Measurements from ENCODE around the gene CMSS1.

CMSS1 gene

DNA sequence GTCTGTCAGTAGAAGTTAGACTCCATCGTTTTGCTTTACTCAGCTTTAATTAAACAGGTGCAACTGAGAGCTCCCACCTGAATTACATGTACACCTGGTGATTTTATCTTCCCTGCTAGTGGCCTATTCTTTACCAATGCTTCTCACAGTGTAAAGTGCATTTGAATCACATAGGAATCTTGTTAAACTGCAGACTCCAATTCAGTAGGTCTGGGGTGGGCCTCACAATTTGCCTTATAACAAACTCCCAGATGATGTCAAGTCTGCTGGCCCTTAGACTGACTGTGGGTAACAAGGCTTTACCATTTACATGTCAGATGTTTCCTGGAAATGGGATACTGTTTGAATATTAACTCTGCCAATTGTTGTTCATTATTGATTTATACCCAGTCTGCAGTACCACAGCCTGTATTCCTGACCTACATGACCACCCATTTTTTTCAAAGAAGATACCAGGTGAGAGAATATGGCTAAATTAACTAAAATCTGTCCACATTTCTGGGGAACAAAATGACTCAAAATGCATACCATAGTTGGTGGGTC, 37.2 kb downstream of the CMSS1 start:
- DNase-seq (ENCODE audit: low spot score): no peak

- no peak for DNase-seq (ENCODE audit: low spot score)
Measured at GRCh38 chr3:99855900-99856299, 38.2 kb downstream of the CMSS1 start.

DNA sequence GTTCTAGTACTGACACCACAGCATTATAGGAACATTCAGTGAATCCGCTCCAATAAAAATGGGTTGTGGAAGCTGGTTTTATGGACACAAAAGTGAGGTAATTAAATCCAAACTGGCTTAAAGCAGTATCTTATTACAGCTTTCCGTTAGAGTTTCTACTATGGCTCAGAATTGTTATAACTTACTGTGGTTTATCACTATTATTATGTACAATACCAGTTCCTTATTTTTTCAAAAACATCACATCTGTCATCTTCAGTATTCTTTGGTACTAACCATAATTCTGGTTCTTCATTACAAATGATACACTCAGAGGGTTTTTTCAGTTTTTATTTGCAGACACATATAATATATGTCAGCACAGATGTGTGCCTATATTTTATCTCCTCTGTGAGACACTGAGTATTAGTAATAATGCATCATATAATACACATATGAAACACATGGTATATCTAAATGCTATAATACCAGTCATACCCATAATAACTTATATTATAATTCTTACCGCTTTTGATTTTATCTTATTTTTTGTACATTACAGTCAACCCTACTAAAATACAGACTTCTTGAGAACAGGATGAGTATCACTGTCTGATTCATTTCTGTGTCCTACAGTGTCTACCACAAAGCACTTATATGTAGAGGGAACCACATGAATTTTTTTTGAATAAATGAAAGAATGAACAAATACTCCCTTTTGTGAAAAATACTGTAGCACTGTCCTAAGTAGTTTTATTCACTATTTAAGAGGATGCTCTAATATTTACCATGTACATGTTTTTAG, 39.0 kb downstream of the CMSS1 start:
- no peak for DNase-seq (ENCODE audit: low spot score)

- no peak for DNase-seq (ENCODE audit: low spot score)
Measured at GRCh38 chr3:99857278-99857677, 39.6 kb downstream of the CMSS1 start.

- DNase-seq (ENCODE audit: low spot score): no peak
Measured at GRCh38 chr3:99858469-99858868, 40.8 kb downstream of the CMSS1 start.

- no peak for DNase-seq (ENCODE audit: low spot score)
Measured at GRCh38 chr3:99859825-99860224, 42.2 kb downstream of the CMSS1 start.

DNA sequence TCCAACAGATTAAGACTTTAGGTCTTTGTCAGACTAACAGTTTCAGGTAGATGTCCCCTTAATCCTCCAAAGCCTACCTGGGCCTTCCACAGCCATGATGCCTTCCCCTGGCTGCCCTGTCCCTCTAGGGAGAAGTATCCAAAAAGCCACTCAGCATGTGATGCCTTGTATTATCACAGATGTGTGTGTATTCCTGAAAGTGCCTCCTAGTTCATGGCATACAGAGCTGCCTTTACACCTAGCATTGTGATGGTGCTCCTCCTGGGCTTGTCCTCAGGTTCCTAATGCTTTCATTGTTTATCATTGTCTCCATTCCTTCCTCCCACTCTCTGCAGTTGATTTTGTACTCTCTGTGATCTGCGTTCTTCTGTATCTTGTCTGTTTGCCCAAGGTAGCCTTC, 43.6 kb downstream of the CMSS1 start:
- no peak for DNase-seq (ENCODE audit: low spot score)

- peak; percentile 5 for DNase-seq (ENCODE audit: low spot score)
Measured at GRCh38 chr3:99862208-99862607, 44.5 kb downstream of the CMSS1 start.

GRCh38 chr3:99863002-99863401, 45.3 kb downstream of the CMSS1 start:
- DNase-seq (ENCODE audit: low spot score): no peak

- DNase-seq (ENCODE audit: low spot score): no peak
Measured at GRCh38 chr3:99863588-99863987, 45.9 kb downstream of the CMSS1 start.

GRCh38 chr3:99864289-99864688, 46.6 kb downstream of the CMSS1 start:
- no peak for DNase-seq (ENCODE audit: low spot score)

DNA sequence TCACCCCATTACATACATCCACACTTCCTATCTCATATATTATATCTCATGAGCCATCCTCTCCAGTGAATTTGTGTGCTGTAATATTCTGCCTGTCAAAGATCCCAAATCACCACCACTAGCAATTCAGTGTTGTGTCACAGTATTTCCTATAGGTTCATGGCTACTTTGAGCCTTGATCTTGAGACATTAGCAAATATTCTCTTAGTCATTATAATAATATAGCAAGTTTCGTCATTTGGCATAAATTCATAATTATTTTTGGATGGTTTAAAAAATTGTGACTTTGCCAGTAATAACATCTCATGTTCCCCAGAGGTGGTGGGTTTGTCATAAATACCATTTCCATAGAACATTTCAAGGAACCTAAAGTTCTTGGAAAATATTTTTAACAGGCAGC, 47.7 kb downstream of the CMSS1 start:
- no peak for DNase-seq (ENCODE audit: low spot score)

- DNase-seq (ENCODE audit: low spot score): no peak
Measured at GRCh38 chr3:99866261-99866761, 48.6 kb downstream of the CMSS1 start.

DNA sequence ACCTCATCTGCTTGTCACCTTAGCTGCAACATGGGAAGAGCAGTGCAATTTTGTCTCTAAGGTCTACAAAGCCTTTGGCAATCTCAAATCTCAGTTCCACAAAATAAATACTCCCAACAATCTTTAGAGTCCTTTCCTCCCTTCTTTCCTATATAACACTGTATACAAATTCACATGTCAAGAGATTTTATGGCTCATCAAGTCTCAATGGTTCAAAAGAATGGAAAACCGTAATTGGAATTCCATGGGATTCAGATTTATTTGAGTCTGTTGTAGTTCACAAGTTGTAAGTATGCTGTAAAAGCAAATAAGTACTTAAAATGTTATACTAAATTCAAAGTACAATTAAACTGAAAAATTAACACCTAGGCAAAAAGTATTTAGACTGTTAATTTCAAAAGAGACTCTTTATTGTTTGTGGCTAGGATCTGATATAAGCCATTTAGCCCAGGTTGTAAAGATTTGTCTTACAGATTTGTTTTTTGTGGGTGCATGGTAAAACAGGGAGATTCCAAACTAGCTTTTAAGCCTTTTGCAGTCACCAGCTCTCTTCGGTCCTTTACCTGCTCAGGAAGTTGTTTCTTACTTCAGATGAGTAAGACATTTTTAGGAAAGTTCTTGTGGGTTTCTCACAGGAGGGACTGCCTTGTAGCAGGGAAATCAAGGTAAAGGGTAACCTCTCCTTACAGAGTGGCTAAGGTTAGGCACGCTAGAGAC, 50.1 kb downstream of the CMSS1 start:
- DNase-seq (ENCODE audit: low spot score): no peak

DNA sequence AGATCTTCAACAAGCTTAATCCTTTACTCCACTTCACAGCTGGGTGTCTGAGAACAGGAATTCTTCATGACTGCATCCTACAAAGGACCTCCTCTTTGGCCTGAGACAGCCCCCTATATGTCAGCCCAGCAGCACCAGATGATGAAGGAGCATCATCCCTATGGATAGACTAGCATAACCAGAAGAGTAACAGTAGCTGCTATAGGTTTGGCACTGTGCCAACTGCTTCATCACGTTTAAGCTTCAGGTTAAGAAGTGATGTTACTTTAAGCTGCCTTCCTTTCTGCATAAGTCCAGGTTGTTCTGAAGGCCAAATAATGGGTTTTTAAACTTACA, 50.6 kb downstream of the CMSS1 start:
- no peak for DNase-seq (ENCODE audit: low spot score)

DNA sequence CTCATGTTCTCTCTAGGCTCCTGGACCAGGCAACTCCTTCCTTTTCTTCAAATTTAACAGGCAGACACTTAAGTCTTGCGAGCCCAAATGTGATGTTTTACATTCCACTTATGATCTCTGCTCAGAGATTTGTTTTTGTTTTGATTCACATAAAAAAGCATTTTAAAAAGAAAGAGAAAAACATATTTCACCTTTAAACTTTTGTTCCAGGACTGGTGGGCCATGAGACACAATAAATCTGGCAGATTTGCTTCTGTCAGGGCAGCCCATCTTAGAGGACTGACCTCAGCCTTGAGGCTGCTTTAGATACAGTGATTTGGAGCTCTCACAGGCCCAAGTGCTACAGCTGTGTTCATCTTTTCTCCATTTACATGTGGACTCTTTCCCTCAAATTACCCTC, 52.0 kb downstream of the CMSS1 start:
- DNase-seq (ENCODE audit: low spot score): no peak

GRCh38 chr3:99870712-99871111, 53.0 kb downstream of the CMSS1 start:
- no peak for DNase-seq (ENCODE audit: low spot score)

DNA sequence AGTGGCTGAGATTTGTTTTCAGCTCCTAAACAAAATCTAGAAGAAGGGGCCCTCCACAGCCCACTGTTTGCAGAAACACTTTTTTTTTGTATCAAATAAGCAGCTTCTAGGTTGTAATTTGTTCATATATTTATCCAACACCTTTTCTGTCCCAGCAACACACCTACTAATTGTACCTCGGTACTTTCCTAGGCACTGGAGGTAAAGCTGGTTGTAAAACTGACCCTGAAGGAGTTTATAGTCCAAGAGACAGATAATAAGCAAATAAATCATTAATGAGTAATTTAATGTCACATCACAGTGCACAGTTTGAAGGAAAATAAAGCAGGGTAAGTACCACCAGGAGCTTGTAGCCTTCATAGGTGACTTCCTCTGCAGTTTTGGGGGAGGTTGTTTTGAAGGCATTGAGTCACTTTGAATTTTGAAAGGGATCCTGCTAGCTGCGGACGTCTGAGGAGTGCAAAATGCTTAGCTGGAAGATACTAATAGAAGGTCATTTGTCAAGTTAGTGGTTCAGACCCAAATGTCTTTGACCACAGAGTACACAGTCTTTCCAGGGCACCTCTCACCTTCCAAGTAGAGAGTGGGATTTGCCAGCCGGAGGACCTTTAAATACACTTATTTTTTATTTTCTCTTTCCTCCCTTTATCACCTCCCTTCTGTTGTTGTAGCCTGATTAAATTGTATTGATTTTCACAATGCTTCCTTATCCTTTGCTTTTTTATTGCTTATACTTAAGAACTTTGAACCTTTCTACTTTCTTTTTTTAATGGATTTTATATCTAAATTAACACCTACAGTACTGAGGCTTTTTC, 53.8 kb downstream of the CMSS1 start:
- no peak for DNase-seq (ENCODE audit: low spot score)

DNA sequence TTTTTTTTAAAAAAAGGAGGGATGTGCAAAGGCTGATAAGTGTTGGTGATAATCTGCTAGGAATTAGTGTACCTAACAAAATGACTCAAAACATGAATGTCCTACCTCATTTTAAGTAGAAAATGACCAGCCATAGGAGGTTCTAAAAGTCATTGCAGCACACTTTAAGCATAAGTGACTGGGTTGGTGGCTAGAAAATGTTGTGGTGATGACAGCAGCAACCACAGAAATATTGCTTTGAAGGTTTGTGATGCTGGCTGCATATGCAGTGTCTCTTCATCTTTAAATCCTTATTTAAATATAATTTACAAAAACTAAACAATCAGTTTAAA, 55.2 kb downstream of the CMSS1 start:
- no peak for DNase-seq (ENCODE audit: low spot score)

DNA sequence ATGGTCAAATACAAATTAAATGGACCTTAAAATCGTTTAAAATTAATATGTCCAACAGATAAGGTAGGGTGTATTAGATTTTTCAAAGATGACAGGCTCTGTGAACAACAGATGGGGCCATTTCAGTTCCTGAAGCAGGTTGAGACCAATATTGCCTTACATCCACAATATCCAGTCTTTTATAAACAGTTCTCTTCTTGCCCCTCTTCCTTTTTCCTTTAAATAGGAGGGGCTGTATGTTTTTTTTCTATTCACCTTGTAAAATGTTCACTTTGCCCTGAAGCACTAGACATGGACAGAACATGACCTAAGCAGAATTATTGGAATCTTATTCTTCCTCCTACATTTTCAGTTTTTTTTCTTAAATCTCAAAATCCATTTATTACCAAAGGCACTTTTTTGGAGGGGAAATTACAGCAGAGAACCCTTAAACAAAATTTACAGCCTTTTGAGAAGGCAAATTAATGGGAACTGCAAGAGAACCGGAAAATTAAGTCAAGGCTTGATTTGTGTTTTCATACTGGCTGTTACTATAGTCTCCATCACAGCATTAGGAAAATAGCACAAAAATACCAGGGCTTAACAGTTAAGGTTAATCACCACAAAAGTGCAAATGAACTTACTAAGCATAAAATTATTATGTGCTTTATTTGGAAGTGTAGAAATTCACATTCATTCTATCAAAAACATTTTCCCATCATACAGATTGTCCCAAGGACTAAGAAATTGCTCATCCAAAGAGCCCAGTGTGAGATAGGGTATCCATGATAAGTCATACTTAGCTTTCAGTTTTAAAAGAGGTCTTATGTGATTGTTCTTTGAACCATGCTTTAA, 55.8 kb downstream of the CMSS1 start:
- no peak for DNase-seq (ENCODE audit: low spot score)

- DNase-seq (ENCODE audit: low spot score): no peak
Measured at GRCh38 chr3:99874237-99875002, 56.8 kb downstream of the CMSS1 start.

All from LoVo (cell line).